Aorta (tissue), 5 donors: ENCODE measurements around the gene SEMA3B. TPM values are rescaled to one million over a fixed set of nuclear protein-coding genes. Genes with fewer than 3 reads are reported as not detected.

Source experiments
- ATAC-seq: fragments of 200-7000 bp; cut with Tn5 transposase; one replicate; pipeline ENCODE4 v1.9.1; 2022; ENCODE audit warnings: moderate library complexity; ENCODE audit not compliant: low FRiP score
- DNase-seq, 2 donors: peaks; one replicate each; pipeline ENCODE4 v3.0.0-alpha.2; 2020
- H3K27ac ChIP-seq, 2 donors: one replicate each; pipeline ENCODE4 v1.5.1; 2013; ENCODE audit warnings: low read length in 2 of 2, mild to moderate bottlenecking in 2 of 2, moderate library complexity in 2 of 2, control low read depth in 1 of 2, inconsistent platforms in 1 of 2, low read depth in 1 of 2
- H3K27me3 ChIP-seq, 2 donors: one replicate each; pipeline ENCODE4 v1.6.1; 2013; ENCODE audit warnings: control low read depth in 1 of 2, low read length in 1 of 2, mild to moderate bottlenecking in 1 of 2, moderate library complexity in 1 of 2; ENCODE audit not compliant: insufficient read depth in 2 of 2, control insufficient read depth in 1 of 2
- H3K36me3 ChIP-seq, 2 donors: one replicate each; pipeline ENCODE4 v1.6.1; 2013; ENCODE audit warnings: control low read depth in 1 of 2, low read length in 1 of 2, mild to moderate bottlenecking in 1 of 2; ENCODE audit not compliant: insufficient read depth in 2 of 2, control insufficient read depth in 1 of 2
- H3K4me1 ChIP-seq, 2 donors: one replicate each; pipeline ENCODE4 v1.6.1; 2013; ENCODE audit warnings: low read length in 2 of 2, control low read depth in 1 of 2, mild to moderate bottlenecking in 1 of 2, moderate library complexity in 1 of 2; ENCODE audit not compliant: insufficient read depth in 2 of 2, control insufficient read depth in 1 of 2
- H3K4me3 ChIP-seq, 2 donors: one replicate each; pipeline ENCODE4 v1.5.1; 2013; ENCODE audit warnings: low read length in 2 of 2, control low read depth in 1 of 2, mild to moderate bottlenecking in 1 of 2
- H3K9me3 ChIP-seq: one replicate; pipeline ENCODE4 v1.6.1; 2013; ENCODE audit warnings: mild to moderate bottlenecking, low read length; ENCODE audit not compliant: control insufficient read depth
- WGBS, 2 donors: extraction: QIAGEN DNeasy Blood & Tissue Kit; methylation state at CpG; one replicate each; pipeline ENCODE4 v1.1.7; 2013; 5-methylcytosine and 5-hydroxymethylcytosine counted together
- intact Hi-C, 2 donors: fragments of 100-400 bp; cut with DNase I; formaldehyde crosslinking; loops; one replicate each; pipeline versions ENCODE4 v1.14.2 to v1.15.0; 2022
- polyA plus RNA-seq, 2 donors: library from polyadenylated mRNA; stranded (reverse); fragments of 200-250 nt; gene quantifications; one replicate each; pipeline ENCODE4 v1.2.3, GENCODE V29; 2013
- total RNA-seq, 2 donors: library from RNA; stranded (reverse); fragmentation: NEBNext Ultra II Directional; extraction: Animal tissue kit (Norgen Biotek cat#: 25700); gene quantifications; one replicate each; pipeline ENCODE4 v1.2.1, GENCODE V29; 2021
- donor health status: healthy with polysubstance abuse.
- donor health status: Bipolar disorder and iron deficiency.
- donor health status: DM: no; HTN: no; CAD: no.
- donor health status: DM: no; HTN: no; CAD: no.
- donor health status: DM: yes; HTN: yes; CAD: no.

The SEMA3B gene
- total and polyA plus RNA-seq, 4 donors: 23.3 to 69.5 (median 41.7) TPM

GRCh38 chr3:50286322-50287227, 17.6 kb downstream of the SEMA3B start:
- no peak for DNase-seq
- Histone ChIP-seq H3K9me3 (no peaks in the 10 kb centered on the region), H3K4me1 (no peaks in the 10 kb centered on the region), H3K4me3 (no peak overlapping the region), H3K27ac (no peak overlapping the region), H3K27me3 (no peaks in the 10 kb centered on the region), H3K36me3 (peaks cover 0 to 2% of the 10 kb centered on the region in 2 donors)
- WGBS, 2 donors: 85 to 88% methylated on average over 28 of the region's 28 CpGs
- intact Hi-C loops: no loop called here
- no peak for ATAC-seq

GRCh38 chr3:50287262-50287661, 18.3 kb downstream of the SEMA3B start:
- Histone ChIP-seq H3K4me1 (no peaks in the 10 kb centered on the region), H3K36me3 (peaks cover 0 to 2% of the 10 kb centered on the region in 2 donors), H3K4me3 (no peak overlapping the region), H3K9me3 (no peaks in the 10 kb centered on the region), H3K27me3 (no peaks in the 10 kb centered on the region), H3K27ac (no peak overlapping the region)
- ATAC-seq: no peak
- no peak for DNase-seq
- WGBS, 2 donors: 91 to 100% methylated on average over 1 of the region's 1 CpG
- intact Hi-C loops: no loop called here

- H3K27ac ChIP-seq: no peak overlapping the region
- H3K27me3 ChIP-seq: no peaks in the 10 kb centered on the region
- no peaks in the 10 kb centered on the region for H3K9me3 ChIP-seq
- 92 to 94% methylated on average over 23 of the region's 23 CpGs for WGBS, 2 donors
- H3K36me3 ChIP-seq: peaks cover 0 to 2% of the 10 kb centered on the region in 2 donors
- no peak for ATAC-seq
- no peak overlapping the region for H3K4me3 ChIP-seq
- no peak for DNase-seq
- no peaks in the 10 kb centered on the region for H3K4me1 ChIP-seq
- intact Hi-C loops: no loop called here
Measured at GRCh38 chr3:50288387-50289007, 19.6 kb downstream of the SEMA3B start.

GRCh38 chr3:50289130-50289529, 20.2 kb downstream of the SEMA3B start:
- no peak for ATAC-seq
- no peaks in the 10 kb centered on the region for H3K27me3 ChIP-seq
- 93 to 94% methylated on average over 6 of the region's 6 CpGs for WGBS, 2 donors
- no peak overlapping the region for H3K4me3 ChIP-seq
- no peak overlapping the region for H3K27ac ChIP-seq
- H3K9me3 ChIP-seq: no peaks in the 10 kb centered on the region
- DNase-seq: no peak
- H3K4me1 ChIP-seq: no peaks in the 10 kb centered on the region
- intact Hi-C loops: no loop called here
- H3K36me3 ChIP-seq: peaks cover 0 to 2% of the 10 kb centered on the region in 2 donors

GRCh38 chr3:50290161-50290641, 21.3 kb downstream of the SEMA3B start:
- DNase-seq: peak; percentile 56 to 77
- Histone ChIP-seq H3K36me3 (peaks cover 0 to 2% of the 10 kb centered on the region in 2 donors), H3K4me1 (no peaks in the 10 kb centered on the region), H3K27me3 (no peaks in the 10 kb centered on the region), H3K9me3 (no peaks in the 10 kb centered on the region), H3K27ac (no peak overlapping the region), H3K4me3 (no peak overlapping the region)
- WGBS, 2 donors: 91 to 92% methylated on average over 16 of the region's 16 CpGs
- no peak for ATAC-seq
- intact Hi-C loops: no loop called here

GRCh38 chr3:50292159-50293078, 23.5 kb downstream of the SEMA3B start, which contains the start of gene IFRD2:
TSS of gene IFRD2 (minus strand) at chr3:50292429. CDS start at chr3:50292274, 155 bp downstream.
- WGBS, 2 donors: 1% methylated on average over 65 to 67 of the region's 67 CpGs
- intact Hi-C loops: no loop called here
- Histone ChIP-seq H3K4me1 (no peaks in the 10 kb centered on the region), H3K27ac (peak within 1 kb of the TSS in 1 of 2 donors; percentile 87), H3K27me3 (no peaks in the 10 kb centered on the region), H3K36me3 (peaks cover 0 to 2% of the 10 kb centered on the region in 2 donors), H3K4me3 (peak within 1 kb of the TSS; percentile 56 to 68), H3K9me3 (no peaks in the 10 kb centered on the region)
- ATAC-seq: peak; percentile 97
- DNase-seq: peak; percentile 99

- DNase-seq (peak in 1 of 2 donors; percentile 55), ATAC-seq (no peak)
- Histone ChIP-seq H3K36me3 (peaks cover 0 to 2% of the 10 kb centered on the region in 2 donors), H3K4me1 (no peaks in the 10 kb centered on the region), H3K27ac (peak overlapping the region in 1 of 2 donors; percentile 87), H3K9me3 (no peaks in the 10 kb centered on the region), H3K4me3 (no peak overlapping the region), H3K27me3 (no peaks in the 10 kb centered on the region)
- intact Hi-C loops: no loop called here
- 70 to 71% methylated on average over 12 of the region's 12 CpGs for WGBS, 2 donors
Measured at GRCh38 chr3:50293079-50293801, 24.3 kb downstream of the SEMA3B start.

GRCh38 chr3:50294089-50294488, 25.1 kb downstream of the SEMA3B start:
- intact Hi-C loops: no loop called here
- Histone ChIP-seq H3K36me3 (no peaks in the 10 kb centered on the region), H3K4me1 (no peaks in the 10 kb centered on the region), H3K4me3 (no peak overlapping the region), H3K27ac (no peak overlapping the region), H3K9me3 (no peaks in the 10 kb centered on the region), H3K27me3 (no peaks in the 10 kb centered on the region)
- DNase-seq: no peak
- no peak for ATAC-seq
- WGBS, 2 donors: 88 to 94% methylated on average over 4 of the region's 4 CpGs
